HepG2 (cell line): ENCODE results near the gene KCNK15.

Experiments
- FOXK2 ChIP-seq: fragments of 450-650 bp; IDR thresholded peaks from 2 replicates; pipeline ENCODE4 v1.6.1; 2016
- MYC ChIP-seq: sonication (generic); formaldehyde crosslinking; IDR thresholded peaks from 2 replicates; pipeline ENCODE4 v1.9.0; 2021; ENCODE audit warnings: missing genetic modification reagents, borderline replicate concordance
- NR2C2 ChIP-seq: sonication (generic); formaldehyde crosslinking; IDR thresholded peaks from 2 replicates; pipeline ENCODE4 v1.4.0; 2020; ENCODE audit warnings: missing genetic modification reagents, mild to moderate bottlenecking, moderate library complexity, borderline replicate concordance
- POLR2AphosphoS2 ChIP-seq: IDR thresholded peaks from 2 replicates; pipeline ENCODE4 v1.6.1; 2011; ENCODE audit warnings: low read depth, low read length, improper control_type of control experiment
- ZNF883 ChIP-seq: sonication (generic); formaldehyde crosslinking; IDR thresholded peaks from 2 replicates; pipeline ENCODE4 v1.5.1; 2020; ENCODE audit warnings: mild to moderate bottlenecking, missing genetic modification reagents; ENCODE audit errors: not compliant biosample characterization
- TF ChIP-seq, protein P1 (sequence below), 2 experiments: sonication (generic) in 1 of 2; formaldehyde crosslinking in 1 of 2; IDR thresholded peaks; 2 replicates each; pipeline versions ENCODE4 v1.4.0 to v1.6.1; 2018 to 2020; ENCODE audit warnings: missing genetic modification reagents in 2 of 2, borderline replicate concordance in 1 of 2, low read depth in 1 of 2, mild to moderate bottlenecking in 1 of 2, missing biosample characterization in 1 of 2
- TF ChIP-seq, protein P2 (sequence below): sonication (generic); formaldehyde crosslinking; IDR thresholded peaks from 2 replicates; pipeline ENCODE4 v1.5.0; 2020; ENCODE audit warnings: mild to moderate bottlenecking, missing genetic modification reagents, moderate library complexity
- TF ChIP-seq, protein P3 (sequence below): sonication (generic); formaldehyde crosslinking; IDR thresholded peaks from 2 replicates; pipeline ENCODE4 v1.4.0; 2020; ENCODE audit warnings: mild to moderate bottlenecking, missing genetic modification reagents

DNA sequence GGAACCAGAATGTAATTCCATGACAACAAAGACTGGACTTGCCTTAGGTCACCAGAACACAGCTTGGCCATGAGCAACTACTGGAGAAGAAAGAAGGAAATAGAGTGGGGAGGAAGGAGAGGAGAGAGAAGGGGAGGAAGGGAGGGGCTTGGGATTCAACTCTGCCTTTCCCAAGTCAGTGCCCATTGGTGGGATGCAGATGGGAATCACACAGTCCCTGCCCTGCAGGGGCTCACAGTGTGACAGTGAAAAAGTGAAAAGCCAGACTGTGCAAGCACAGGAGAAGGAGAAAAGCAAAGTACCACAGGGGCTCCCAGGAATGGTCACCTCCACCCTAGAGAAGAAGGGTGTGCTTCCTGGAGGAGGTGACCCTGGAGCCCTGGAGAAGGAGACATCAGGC is 50.6 kb downstream of the KCNK15 start:
- TF ChIP-seq FOXK2 (no peak), ZNF883 (CRISPR knock-in tag) (no peak), MYC (CRISPR knock-in tag) (no peak), POLR2AphosphoS2 (no peak), NR2C2 (CRISPR knock-in tag) (no peak)
- TF ChIP-seq, protein P1, sequence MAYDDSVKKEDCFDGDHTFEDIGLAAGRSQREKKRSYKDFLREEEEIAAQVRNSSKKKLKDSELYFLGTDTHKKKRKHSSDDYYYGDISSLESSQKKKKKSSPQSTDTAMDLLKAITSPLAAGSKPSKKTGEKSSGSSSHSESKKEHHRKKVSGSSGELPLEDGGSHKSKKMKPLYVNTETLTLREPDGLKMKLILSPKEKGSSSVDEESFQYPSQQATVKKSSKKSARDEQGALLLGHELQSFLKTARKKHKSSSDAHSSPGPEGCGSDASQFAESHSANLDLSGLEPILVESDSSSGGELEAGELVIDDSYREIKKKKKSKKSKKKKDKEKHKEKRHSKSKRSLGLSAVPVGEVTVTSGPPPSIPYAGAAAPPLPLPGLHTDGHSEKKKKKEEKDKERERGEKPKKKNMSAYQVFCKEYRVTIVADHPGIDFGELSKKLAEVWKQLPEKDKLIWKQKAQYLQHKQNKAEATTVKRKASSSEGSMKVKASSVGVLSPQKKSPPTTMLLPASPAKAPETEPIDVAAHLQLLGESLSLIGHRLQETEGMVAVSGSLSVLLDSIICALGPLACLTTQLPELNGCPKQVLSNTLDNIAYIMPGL (CRISPR knock-in tag; IDR thresholded peaks at IDR 0.05; ENCODE audit: borderline replicate concordance in 1 of 2, low read depth in 1 of 2), result no peak
- TF ChIP-seq, protein P2, sequence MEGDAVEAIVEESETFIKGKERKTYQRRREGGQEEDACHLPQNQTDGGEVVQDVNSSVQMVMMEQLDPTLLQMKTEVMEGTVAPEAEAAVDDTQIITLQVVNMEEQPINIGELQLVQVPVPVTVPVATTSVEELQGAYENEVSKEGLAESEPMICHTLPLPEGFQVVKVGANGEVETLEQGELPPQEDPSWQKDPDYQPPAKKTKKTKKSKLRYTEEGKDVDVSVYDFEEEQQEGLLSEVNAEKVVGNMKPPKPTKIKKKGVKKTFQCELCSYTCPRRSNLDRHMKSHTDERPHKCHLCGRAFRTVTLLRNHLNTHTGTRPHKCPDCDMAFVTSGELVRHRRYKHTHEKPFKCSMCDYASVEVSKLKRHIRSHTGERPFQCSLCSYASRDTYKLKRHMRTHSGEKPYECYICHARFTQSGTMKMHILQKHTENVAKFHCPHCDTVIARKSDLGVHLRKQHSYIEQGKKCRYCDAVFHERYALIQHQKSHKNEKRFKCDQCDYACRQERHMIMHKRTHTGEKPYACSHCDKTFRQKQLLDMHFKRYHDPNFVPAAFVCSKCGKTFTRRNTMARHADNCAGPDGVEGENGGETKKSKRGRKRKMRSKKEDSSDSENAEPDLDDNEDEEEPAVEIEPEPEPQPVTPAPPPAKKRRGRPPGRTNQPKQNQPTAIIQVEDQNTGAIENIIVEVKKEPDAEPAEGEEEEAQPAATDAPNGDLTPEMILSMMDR (CRISPR knock-in tag), result no peak
- TF ChIP-seq, protein P3, sequence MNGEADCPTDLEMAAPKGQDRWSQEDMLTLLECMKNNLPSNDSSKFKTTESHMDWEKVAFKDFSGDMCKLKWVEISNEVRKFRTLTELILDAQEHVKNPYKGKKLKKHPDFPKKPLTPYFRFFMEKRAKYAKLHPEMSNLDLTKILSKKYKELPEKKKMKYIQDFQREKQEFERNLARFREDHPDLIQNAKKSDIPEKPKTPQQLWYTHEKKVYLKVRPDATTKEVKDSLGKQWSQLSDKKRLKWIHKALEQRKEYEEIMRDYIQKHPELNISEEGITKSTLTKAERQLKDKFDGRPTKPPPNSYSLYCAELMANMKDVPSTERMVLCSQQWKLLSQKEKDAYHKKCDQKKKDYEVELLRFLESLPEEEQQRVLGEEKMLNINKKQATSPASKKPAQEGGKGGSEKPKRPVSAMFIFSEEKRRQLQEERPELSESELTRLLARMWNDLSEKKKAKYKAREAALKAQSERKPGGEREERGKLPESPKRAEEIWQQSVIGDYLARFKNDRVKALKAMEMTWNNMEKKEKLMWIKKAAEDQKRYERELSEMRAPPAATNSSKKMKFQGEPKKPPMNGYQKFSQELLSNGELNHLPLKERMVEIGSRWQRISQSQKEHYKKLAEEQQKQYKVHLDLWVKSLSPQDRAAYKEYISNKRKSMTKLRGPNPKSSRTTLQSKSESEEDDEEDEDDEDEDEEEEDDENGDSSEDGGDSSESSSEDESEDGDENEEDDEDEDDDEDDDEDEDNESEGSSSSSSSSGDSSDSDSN, result no peak
